Measurements from ENCODE around the gene MTX2. TPM values are rescaled to one million over a fixed set of nuclear protein-coding genes. Genes with fewer than 3 reads are reported as not detected.

The MTX2 gene
- total RNA-seq, 2 donors from 2014 or later: 14.1 to 14.2 TPM

DNA sequence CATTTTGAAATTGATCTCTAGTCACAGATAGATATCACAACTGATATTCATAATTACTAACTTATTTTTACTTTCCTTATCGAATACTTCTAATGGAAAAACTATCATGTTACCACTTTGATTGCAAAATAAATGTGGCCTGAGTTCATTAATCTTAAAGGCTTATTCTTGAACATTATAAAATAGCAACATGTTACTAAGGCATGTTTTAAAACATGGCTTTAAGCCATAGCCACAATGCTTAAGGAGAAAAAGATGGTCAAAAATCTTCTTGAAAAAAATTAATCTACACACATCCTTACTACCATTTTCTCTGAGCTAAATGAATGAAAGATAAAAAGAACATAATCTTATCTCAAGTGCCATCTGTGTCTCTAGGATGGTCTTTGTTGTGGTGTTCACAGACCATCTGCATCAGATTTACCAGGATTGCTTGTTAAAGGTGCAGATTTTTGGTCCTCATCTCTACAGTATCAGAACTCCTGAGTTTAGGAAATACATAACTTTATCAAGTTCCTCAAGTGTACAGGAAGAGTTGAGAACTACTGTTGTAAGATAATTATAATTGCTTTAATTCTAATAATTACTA is 15.3 kb downstream of the MTX2 start:
- Histone ChIP-seq H3K27me3 (replicated peaks; ENCODE audit: insufficient read depth) (no peaks in the 10 kb centered on the region), H3K4me3 (no peak overlapping the region), H3K36me3 (no peaks in the 10 kb centered on the region), H3K27ac (no peak overlapping the region), H3K9me3 (no peaks in the 10 kb centered on the region), H3K4me1 (ENCODE audit: control insufficient read depth in 1 of 2, low read depth in 2 of 2) (peaks cover 6 to 9% of the 10 kb centered on the region in 2 donors)
- TF ChIP-seq, protein P1, sequence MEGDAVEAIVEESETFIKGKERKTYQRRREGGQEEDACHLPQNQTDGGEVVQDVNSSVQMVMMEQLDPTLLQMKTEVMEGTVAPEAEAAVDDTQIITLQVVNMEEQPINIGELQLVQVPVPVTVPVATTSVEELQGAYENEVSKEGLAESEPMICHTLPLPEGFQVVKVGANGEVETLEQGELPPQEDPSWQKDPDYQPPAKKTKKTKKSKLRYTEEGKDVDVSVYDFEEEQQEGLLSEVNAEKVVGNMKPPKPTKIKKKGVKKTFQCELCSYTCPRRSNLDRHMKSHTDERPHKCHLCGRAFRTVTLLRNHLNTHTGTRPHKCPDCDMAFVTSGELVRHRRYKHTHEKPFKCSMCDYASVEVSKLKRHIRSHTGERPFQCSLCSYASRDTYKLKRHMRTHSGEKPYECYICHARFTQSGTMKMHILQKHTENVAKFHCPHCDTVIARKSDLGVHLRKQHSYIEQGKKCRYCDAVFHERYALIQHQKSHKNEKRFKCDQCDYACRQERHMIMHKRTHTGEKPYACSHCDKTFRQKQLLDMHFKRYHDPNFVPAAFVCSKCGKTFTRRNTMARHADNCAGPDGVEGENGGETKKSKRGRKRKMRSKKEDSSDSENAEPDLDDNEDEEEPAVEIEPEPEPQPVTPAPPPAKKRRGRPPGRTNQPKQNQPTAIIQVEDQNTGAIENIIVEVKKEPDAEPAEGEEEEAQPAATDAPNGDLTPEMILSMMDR (IDR thresholded peaks at IDR 0.05): no peak
- DNase-seq (ENCODE audit: low spot score) (no peak), ATAC-seq (ENCODE audit: insufficient number of reproducible peaks, low FRiP score, low read depth) (no peak)

GRCh38 chr2:176285321-176285720 is 16.1 kb downstream of the MTX2 start:
- DNase-seq (ENCODE audit: low spot score) (no peak), ATAC-seq (ENCODE audit: insufficient number of reproducible peaks, low FRiP score, low read depth) (no peak)
- Histone ChIP-seq H3K27ac (no peak overlapping the region), H3K9me3 (no peaks in the 10 kb centered on the region), H3K4me3 (no peak overlapping the region), H3K27me3 (replicated peaks; ENCODE audit: insufficient read depth) (no peaks in the 10 kb centered on the region), H3K36me3 (no peaks in the 10 kb centered on the region), H3K4me1 (ENCODE audit: control insufficient read depth in 1 of 2, low read depth in 2 of 2) (peaks cover 6 to 9% of the 10 kb centered on the region in 2 donors)
- TF ChIP-seq, protein P1 (IDR thresholded peaks at IDR 0.05): no peak

DNA sequence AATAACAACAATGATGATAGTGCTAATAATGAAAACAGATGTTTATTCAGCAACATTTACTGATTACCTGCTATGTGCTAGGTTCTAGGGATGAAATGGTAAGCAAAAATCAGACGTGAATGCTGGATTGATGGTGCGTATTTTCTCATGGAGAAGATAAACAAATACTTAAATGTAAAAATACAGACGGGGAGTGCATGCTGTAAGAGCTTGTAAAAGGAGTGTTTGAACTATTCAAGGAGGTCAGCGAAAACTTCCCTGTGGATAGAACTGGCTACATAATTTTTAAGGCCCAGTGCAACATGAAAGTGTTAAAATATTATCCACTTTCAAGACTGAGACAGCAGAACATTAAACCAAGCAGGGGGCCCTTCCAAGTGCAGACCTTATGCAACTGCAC is 22.1 kb downstream of the MTX2 start:
- no peaks in the 10 kb centered on the region for H3K9me3 ChIP-seq
- no peak overlapping the region for H3K27ac ChIP-seq
- no peak overlapping the region for H3K4me3 ChIP-seq
- peaks cover 0 to 6% of the 10 kb centered on the region in 2 donors for H3K4me1 ChIP-seq (ENCODE audit: control insufficient read depth in 1 of 2, low read depth in 2 of 2)
- DNase-seq (ENCODE audit: low spot score) (no peak), ATAC-seq (ENCODE audit: insufficient number of reproducible peaks, low FRiP score, low read depth) (no peak)
- no peaks in the 10 kb centered on the region for H3K27me3 ChIP-seq (replicated peaks; ENCODE audit: insufficient read depth)
- no peaks in the 10 kb centered on the region for H3K36me3 ChIP-seq
- TF ChIP-seq, protein P1 (IDR thresholded peaks at IDR 0.05): no peak

- DNase-seq (ENCODE audit: low spot score) (no peak), ATAC-seq (ENCODE audit: insufficient number of reproducible peaks, low FRiP score, low read depth) (no peak)
- Histone ChIP-seq H3K4me3 (no peak overlapping the region), H3K27ac (no peak overlapping the region), H3K4me1 (ENCODE audit: control insufficient read depth in 1 of 2, low read depth in 2 of 2) (peaks cover 0 to 6% of the 10 kb centered on the region in 2 donors), H3K9me3 (no peaks in the 10 kb centered on the region), H3K27me3 (replicated peaks; ENCODE audit: insufficient read depth) (no peaks in the 10 kb centered on the region), H3K36me3 (no peaks in the 10 kb centered on the region)
- TF ChIP-seq, protein P1 (IDR thresholded peaks at IDR 0.05): no peak
Measured at GRCh38 chr2:176291809-176292283, 22.6 kb downstream of the MTX2 start.

- Histone ChIP-seq H3K4me1 (ENCODE audit: control insufficient read depth in 1 of 2, low read depth in 2 of 2) (peaks cover 0 to 6% of the 10 kb centered on the region in 2 donors), H3K27ac (no peak overlapping the region), H3K36me3 (no peaks in the 10 kb centered on the region), H3K9me3 (no peaks in the 10 kb centered on the region), H3K4me3 (no peak overlapping the region), H3K27me3 (replicated peaks; ENCODE audit: insufficient read depth) (no peaks in the 10 kb centered on the region)
- no peak for DNase-seq (ENCODE audit: low spot score)
- TF ChIP-seq, protein P1 (IDR thresholded peaks at IDR 0.05): no peak
- ATAC-seq (ENCODE audit: insufficient number of reproducible peaks, low FRiP score, low read depth): no peak
Measured at GRCh38 chr2:176292608-176293007, 23.4 kb downstream of the MTX2 start.
